Liver (tissue), 10 donors: ENCODE data around the gene MSLN. TPM values are rescaled to one million over a fixed set of nuclear protein-coding genes. Genes with fewer than 3 reads are reported as not detected.

Source experiments
- DNase-seq: peaks from one replicate; pipeline ENCODE4 v3.0.0-alpha.2; 2017; ENCODE audit warnings: low spot score
- H3K27ac ChIP-seq, 2 donors: one replicate each; pipeline ENCODE4 v1.7.0; 2013; ENCODE audit warnings: inconsistent platforms in 2 of 2, low read length in 2 of 2, control low read depth in 1 of 2, low read depth in 1 of 2, mild to moderate bottlenecking in 1 of 2
- H3K27me3 ChIP-seq, 4 donors: one replicate each; pipeline versions ENCODE4 v1.6.1 to v1.7.0; 2013; ENCODE audit warnings: low read length in 3 of 4, inconsistent platforms in 1 of 4, mild to moderate bottlenecking in 1 of 4, moderate library complexity in 1 of 4; ENCODE audit not compliant: control insufficient read depth in 4 of 4, insufficient read depth in 4 of 4
- H3K36me3 ChIP-seq, 4 donors: one replicate each; pipeline versions ENCODE4 v1.6.1 to v1.7.0; 2013; ENCODE audit warnings: low read length in 3 of 4, mild to moderate bottlenecking in 3 of 4, low read depth in 1 of 4, moderate library complexity in 1 of 4; ENCODE audit not compliant: control insufficient read depth in 4 of 4, insufficient read depth in 3 of 4
- H3K4me1 ChIP-seq, 4 donors: one replicate each; pipeline versions ENCODE4 v1.6.1 to v1.7.0; 2013; ENCODE audit warnings: low read length in 3 of 4, mild to moderate bottlenecking in 3 of 4, moderate library complexity in 1 of 4; ENCODE audit not compliant: control insufficient read depth in 4 of 4, insufficient read depth in 4 of 4
- H3K4me3 ChIP-seq, 3 donors: one replicate each; pipeline versions ENCODE4 v1.6.1 to v1.7.0; 2013; ENCODE audit warnings: low read length in 3 of 3, control low read depth in 1 of 3, low read depth in 1 of 3, mild to moderate bottlenecking in 1 of 3
- H3K9ac ChIP-seq, 2 donors: one replicate each; pipeline ENCODE4 v1.7.0; 2013; ENCODE audit warnings: low read length in 2 of 2, mild to moderate bottlenecking in 2 of 2, moderate library complexity in 2 of 2, control low read depth in 1 of 2, low read depth in 1 of 2
- H3K9me3 ChIP-seq, 4 donors: one replicate each; pipeline versions ENCODE4 v1.6.1 to v1.7.0; 2013; ENCODE audit warnings: low read length in 3 of 4; ENCODE audit not compliant: control insufficient read depth in 4 of 4
- FOXA2 ChIP-seq: IDR thresholded peaks from 2 replicates; pipeline ENCODE4 v1.6.1; 2016; ENCODE audit warnings: antibody characterized with exemption
- MAX ChIP-seq: IDR thresholded peaks from 2 replicates; pipeline ENCODE4 v1.6.1; 2016; ENCODE audit warnings: antibody characterized with exemption
- NR2F2 ChIP-seq: IDR thresholded peaks from 2 replicates; pipeline ENCODE4 v1.6.1; 2016; ENCODE audit warnings: antibody characterized with exemption
- SP1 ChIP-seq: IDR thresholded peaks from 2 replicates; pipeline ENCODE4 v1.6.1; 2018; ENCODE audit warnings: antibody characterized with exemption, mild to moderate bottlenecking
- YY1 ChIP-seq: IDR thresholded peaks from 2 replicates; pipeline ENCODE4 v1.6.1; 2016; ENCODE audit warnings: antibody characterized with exemption, mild to moderate bottlenecking
- ZBTB33 ChIP-seq: IDR thresholded peaks from 2 replicates; pipeline ENCODE4 v1.6.1; 2016; ENCODE audit warnings: antibody characterized with exemption
- WGBS: extraction: QIAGEN DNeasy Blood & Tissue Kit; methylation state at CpG from one replicate; pipeline ENCODE4 v1.1.7; 2013; 5-methylcytosine and 5-hydroxymethylcytosine counted together
- polyA plus RNA-seq, 2 donors: library from polyadenylated mRNA; stranded (reverse) in 1 of 2; unstranded in 1 of 2; fragments of 200-250 nt in 1 of 2; fragments of >200 nt in 1 of 2; fragmentation: Nextera tagmentation in 1 of 2; extraction: Ambion mirVana in 1 of 2; gene quantifications; one replicate each; pipeline versions ENCODE4 v1.2.1 to v1.2.3, GENCODE V29; 2013 to 2015
- small RNA-seq: library from RNA; depleted of rRNA; stranded (forward); fragments of <200 nt; gene quantifications from one replicate; pipeline ENCODE3, GENCODE V24; 2014
- total RNA-seq, 2 donors: library from RNA; depleted of rRNA; stranded (reverse); fragments of >200 nt; gene quantifications; one replicate each; pipeline ENCODE4 v1.2.3, GENCODE V29; 2014
- donor health status: healthy.
- donor health status: healthy.
- donor health status: healthy.
- donor health status: healthy.
- donor health status: healthy.

The MSLN gene
- total and polyA plus RNA-seq, 4 donors = 0.03 to 0.65 (median 0.08) TPM; not detected in 1

- TF ChIP-seq YY1 (no peak), ZBTB33 (no peak), MAX (no peak), SP1 (no peak)
- H3K4me3 ChIP-seq = no peak overlapping the region
- no peaks in the 10 kb centered on the region for H3K9me3 ChIP-seq
- no peaks in the 10 kb centered on the region for H3K4me1 ChIP-seq
- H3K36me3 ChIP-seq = no peaks in the 10 kb centered on the region
- peaks cover 2 to 9% (median 6%) of the 10 kb centered on the region in 4 donors for H3K27me3 ChIP-seq
- H3K27ac ChIP-seq = no peak overlapping the region
- H3K9ac ChIP-seq = no peak overlapping the region
- 81% methylated on average over 71 of the region's 71 CpGs for WGBS
- no peak for DNase-seq
Measured at GRCh38 chr16:817001-817906, 56.7 kb downstream of the MSLN start.

- H3K9ac ChIP-seq = no peak overlapping the region
- no peaks in the 10 kb centered on the region for H3K4me1 ChIP-seq
- H3K4me3 ChIP-seq = no peak overlapping the region
- peaks cover 2 to 7% (median 6%) of the 10 kb centered on the region in 4 donors for H3K27me3 ChIP-seq
- no peak overlapping the region for H3K27ac ChIP-seq
- no peak for DNase-seq
- no peaks in the 10 kb centered on the region for H3K9me3 ChIP-seq
- WGBS = 83% methylated on average over 8 of the region's 8 CpGs
- no peaks in the 10 kb centered on the region for H3K36me3 ChIP-seq
- TF ChIP-seq NR2F2 (no peak), FOXA2 (no peak)
Measured at GRCh38 chr16:818132-818531, 57.6 kb downstream of the MSLN start.

Small RNA genes within 50 kb of the gene (small RNA-seq; reads per million reads assigned to genes)
- not detected for gene MIR662

Other genes with a start within 250 kb of the MSLN start
- gene CAPN15, start 233.0 kb upstream of the MSLN start, total RNA-seq = 10 to 100 TPM; 26.2 to 37.2 TPM
- 10 to 100 TPM in 1 of 2 donors, 1 to 10 TPM in 1; 5.9 to 17.0 TPM for gene CAPN15, start 233.0 kb upstream of the MSLN start, polyA plus RNA-seq
- gene PRR35, start 200.3 kb upstream of the MSLN start, total RNA-seq = not detected
- gene PRR35, start 200.3 kb upstream of the MSLN start, polyA plus RNA-seq = not detected
- gene NHLRC4, start 193.7 kb upstream of the MSLN start, total RNA-seq = 1 to 10 TPM in 1 of 2 donors, under 1 TPM in 1; 0.25 to 7.0 TPM
- gene NHLRC4, start 193.7 kb upstream of the MSLN start, polyA plus RNA-seq = under 1 TPM in 1 of 2 donors, not detected in 1; 0.17 TPM
- 100 to 1,000 TPM in 1 of 2 donors, 10 to 100 TPM in 1; 16.8 to 144 TPM for gene PIGQ, start 190.8 kb upstream of the MSLN start, total RNA-seq
- 10 to 100 TPM; 18.9 to 22.4 TPM for gene PIGQ, start 190.8 kb upstream of the MSLN start, polyA plus RNA-seq
- gene RAB40C, start 170.7 kb upstream of the MSLN start, total RNA-seq = 10 to 100 TPM in 1 of 2 donors, 1 to 10 TPM in 1; 7.7 to 11.0 TPM
- 10 to 100 TPM in 1 of 2 donors, 1 to 10 TPM in 1; 6.1 to 10.7 TPM for gene RAB40C, start 170.7 kb upstream of the MSLN start, polyA plus RNA-seq
- 1 to 10 TPM in 1 of 2 donors, under 1 TPM in 1; 0.67 to 1.2 TPM for gene WFIKKN1, start 129.7 kb upstream of the MSLN start, total RNA-seq
- under 1 TPM; 0.19 to 0.24 TPM for gene WFIKKN1, start 129.7 kb upstream of the MSLN start, polyA plus RNA-seq
- 10 to 100 TPM; 26.3 to 28.1 TPM for gene METTL26, start 124.4 kb upstream of the MSLN start, total RNA-seq
- 10 to 100 TPM; 54.6 to 69.1 TPM for gene METTL26, start 124.4 kb upstream of the MSLN start, polyA plus RNA-seq
- 10 to 100 TPM; 16.3 to 45.5 TPM for gene MCRIP2, start 118.9 kb upstream of the MSLN start, total RNA-seq
- gene MCRIP2, start 118.9 kb upstream of the MSLN start, polyA plus RNA-seq = 10 to 100 TPM; 77.4 to 97.3 TPM
- gene WDR90, start 111.4 kb upstream of the MSLN start, total RNA-seq = 10 to 100 TPM in 1 of 2 donors, 1 to 10 TPM in 1; 10.0 to 13.4 TPM
- 1 to 10 TPM; 4.7 to 5.9 TPM for gene WDR90, start 111.4 kb upstream of the MSLN start, polyA plus RNA-seq
- 10 to 100 TPM; 20.8 to 31.0 TPM for gene RHOT2, start 92.6 kb upstream of the MSLN start, total RNA-seq
- 10 to 100 TPM; 37.5 to 37.9 TPM for gene RHOT2, start 92.6 kb upstream of the MSLN start, polyA plus RNA-seq
- gene RHBDL1, start 85.1 kb upstream of the MSLN start, total RNA-seq = under 1 TPM; 0.67 to 0.84 TPM
- under 1 TPM; 0.35 to 0.74 TPM for gene RHBDL1, start 85.1 kb upstream of the MSLN start, polyA plus RNA-seq
- gene STUB1, start 80.3 kb upstream of the MSLN start, total RNA-seq = 10 to 100 TPM; 32.4 to 38.2 TPM
- 10 to 100 TPM; 62.2 to 74.4 TPM for gene STUB1, start 80.3 kb upstream of the MSLN start, polyA plus RNA-seq
- 10 to 100 TPM; 21.2 to 35.8 TPM for gene JMJD8, start 76.4 kb upstream of the MSLN start, total RNA-seq
- gene JMJD8, start 76.4 kb upstream of the MSLN start, polyA plus RNA-seq = 10 to 100 TPM; 30.9 to 52.6 TPM
- 1 to 10 TPM; 4.4 to 6.7 TPM for gene WDR24, start 70.3 kb upstream of the MSLN start, total RNA-seq
- 1 to 10 TPM; 4.2 to 8.0 TPM for gene WDR24, start 70.3 kb upstream of the MSLN start, polyA plus RNA-seq
- under 1 TPM in 1 of 2 donors, not detected in 1; under 0.01 TPM for gene FBXL16, start 54.9 kb upstream of the MSLN start, total RNA-seq
- gene FBXL16, start 54.9 kb upstream of the MSLN start, polyA plus RNA-seq = under 1 TPM in 1 of 2 donors, not detected in 1; 0.14 TPM
- 1 to 10 TPM; 5.9 to 8.3 TPM for gene METRN, start 45.6 kb upstream of the MSLN start, total RNA-seq
- 10 to 100 TPM in 1 of 2 donors, 1 to 10 TPM in 1; 4.6 to 22.9 TPM for gene METRN, start 45.6 kb upstream of the MSLN start, polyA plus RNA-seq
- gene ANTKMT, start 39.6 kb upstream of the MSLN start, total RNA-seq = 10 to 100 TPM; 14.0 to 17.6 TPM
- 10 to 100 TPM; 21.8 to 29.7 TPM for gene ANTKMT, start 39.6 kb upstream of the MSLN start, polyA plus RNA-seq
- under 1 TPM; 0.08 to 0.28 TPM for gene CCDC78, start 34.3 kb upstream of the MSLN start, total RNA-seq
- under 1 TPM in 1 of 2 donors, not detected in 1; 0.05 TPM for gene CCDC78, start 34.3 kb upstream of the MSLN start, polyA plus RNA-seq
- gene HAGHL, start 33.6 kb upstream of the MSLN start, total RNA-seq = 1 to 10 TPM in 1 of 2 donors, under 1 TPM in 1; 0.67 to 1.1 TPM
- gene HAGHL, start 33.6 kb upstream of the MSLN start, polyA plus RNA-seq = under 1 TPM; 0.25 to 0.32 TPM
- gene CIAO3, start 19.7 kb upstream of the MSLN start, total RNA-seq = 10 to 100 TPM; 16.9 to 24.3 TPM
- gene CIAO3, start 19.7 kb upstream of the MSLN start, polyA plus RNA-seq = 10 to 100 TPM; 13.2 to 16.0 TPM
- gene RPUSD1, start 27.6 kb downstream of the MSLN start, total RNA-seq = 1 to 10 TPM; 8.2 to 9.7 TPM
- 10 to 100 TPM in 1 of 2 donors, 1 to 10 TPM in 1; 4.5 to 10.7 TPM for gene RPUSD1, start 27.6 kb downstream of the MSLN start, polyA plus RNA-seq
- 10 to 100 TPM in 1 of 2 donors, 1 to 10 TPM in 1; 5.1 to 15.6 TPM for gene CHTF18, start 27.9 kb downstream of the MSLN start, total RNA-seq
- gene CHTF18, start 27.9 kb downstream of the MSLN start, polyA plus RNA-seq = 1 to 10 TPM; 1.7 to 2.6 TPM
- gene GNG13, start 40.0 kb downstream of the MSLN start, total RNA-seq = not detected
- not detected for gene GNG13, start 40.0 kb downstream of the MSLN start, polyA plus RNA-seq
- gene LMF1, start 210.2 kb downstream of the MSLN start, total RNA-seq = 10 to 100 TPM in 1 of 2 donors, 1 to 10 TPM in 1; 8.8 to 24.3 TPM
- 10 to 100 TPM; 11.5 to 13.6 TPM for gene LMF1, start 210.2 kb downstream of the MSLN start, polyA plus RNA-seq
- under 1 TPM; 0.17 to 0.33 TPM for gene SOX8, start 221.0 kb downstream of the MSLN start, total RNA-seq
- under 1 TPM in 1 of 2 donors, not detected in 1; 0.05 TPM for gene SOX8, start 221.0 kb downstream of the MSLN start, polyA plus RNA-seq